Measurements from ENCODE around the gene ATRN.

DNA sequence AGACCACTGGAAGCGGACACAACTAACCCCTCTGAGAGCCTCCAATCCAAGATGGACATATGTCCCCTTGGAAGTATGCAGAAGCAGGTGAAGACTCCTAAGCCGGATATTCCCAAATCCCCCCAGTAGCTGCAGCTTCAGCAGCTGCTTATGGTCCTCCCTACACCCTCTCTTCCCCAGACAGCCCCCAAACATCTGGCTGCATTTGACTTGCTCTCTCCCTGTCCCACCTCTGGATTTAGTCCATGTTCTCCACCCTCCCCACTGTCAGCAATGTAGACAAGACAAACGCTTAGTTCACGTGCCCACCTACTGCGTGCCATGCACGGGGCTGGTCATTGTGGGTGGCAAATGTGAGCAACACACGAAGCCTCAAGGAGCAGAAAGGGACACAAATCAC is 215.6 kb downstream of the ATRN start:
- TF ChIP-seq, protein P1, sequence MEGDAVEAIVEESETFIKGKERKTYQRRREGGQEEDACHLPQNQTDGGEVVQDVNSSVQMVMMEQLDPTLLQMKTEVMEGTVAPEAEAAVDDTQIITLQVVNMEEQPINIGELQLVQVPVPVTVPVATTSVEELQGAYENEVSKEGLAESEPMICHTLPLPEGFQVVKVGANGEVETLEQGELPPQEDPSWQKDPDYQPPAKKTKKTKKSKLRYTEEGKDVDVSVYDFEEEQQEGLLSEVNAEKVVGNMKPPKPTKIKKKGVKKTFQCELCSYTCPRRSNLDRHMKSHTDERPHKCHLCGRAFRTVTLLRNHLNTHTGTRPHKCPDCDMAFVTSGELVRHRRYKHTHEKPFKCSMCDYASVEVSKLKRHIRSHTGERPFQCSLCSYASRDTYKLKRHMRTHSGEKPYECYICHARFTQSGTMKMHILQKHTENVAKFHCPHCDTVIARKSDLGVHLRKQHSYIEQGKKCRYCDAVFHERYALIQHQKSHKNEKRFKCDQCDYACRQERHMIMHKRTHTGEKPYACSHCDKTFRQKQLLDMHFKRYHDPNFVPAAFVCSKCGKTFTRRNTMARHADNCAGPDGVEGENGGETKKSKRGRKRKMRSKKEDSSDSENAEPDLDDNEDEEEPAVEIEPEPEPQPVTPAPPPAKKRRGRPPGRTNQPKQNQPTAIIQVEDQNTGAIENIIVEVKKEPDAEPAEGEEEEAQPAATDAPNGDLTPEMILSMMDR (conservative IDR thresholded peaks at IDR 0.05; ENCODE audit: low read depth, low read length): no peak
- TF ChIP-seq EZH2phosphoT487 (IDR thresholded peaks at IDR 0.05; ENCODE audit: borderline replicate concordance, low read length) (no peak), EZH2 (IDR thresholded peaks at IDR 0.05; ENCODE audit: low read length, unreplicated experiment) (no peak)

Measured in PC-3 (cell line).